ENCODE results near the gene PRSS16. TPM values are rescaled to one million over a fixed set of nuclear protein-coding genes. Genes with fewer than 3 reads are reported as not detected.

PRSS16 gene
- not detected in 2 replicates for total RNA-seq (ENCODE audit: low replicate concordance)

DNA sequence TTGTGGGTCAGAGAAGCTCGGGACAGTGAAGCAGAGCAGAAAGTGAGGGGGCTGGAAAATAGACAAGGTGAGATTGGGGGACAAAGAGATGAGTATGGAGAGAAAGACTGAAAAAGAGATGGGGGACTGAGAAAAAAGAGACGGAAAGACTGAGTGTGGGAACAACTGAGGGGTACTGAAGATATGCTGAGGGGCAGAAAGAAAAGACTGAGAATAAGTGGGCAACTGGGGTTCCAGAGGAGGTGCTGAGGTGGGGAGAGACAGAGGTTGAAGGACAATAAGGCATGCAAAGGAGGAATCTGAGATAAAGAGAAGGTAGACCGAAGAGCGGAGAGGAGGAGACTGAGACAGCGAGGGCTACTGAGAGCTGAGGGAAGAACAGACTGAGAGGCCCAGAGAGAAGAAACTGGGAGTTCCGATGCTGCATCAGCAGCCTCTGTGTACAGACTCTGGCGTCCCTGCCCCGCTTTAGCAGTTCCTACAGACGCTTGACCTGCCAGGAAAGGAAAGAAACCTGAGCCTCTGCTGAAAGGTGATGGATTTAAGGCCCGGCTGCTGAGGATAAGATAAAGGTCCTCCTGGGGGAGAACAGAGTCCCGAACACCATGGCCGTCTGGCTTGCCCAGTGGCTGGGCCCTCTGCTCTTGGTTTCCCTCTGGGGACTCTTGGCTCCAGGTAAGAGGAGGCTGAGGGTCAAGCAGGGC is at the start of gene PRSS16:
Gene PRSS16 (plus strand): TSS at position 569 of the 704 bp plus-strand sequence. CDS start 37 bp downstream, at position 606.

Other genes with a start within 250 kb of the PRSS16 start
- not detected in 2 replicates for gene POM121L2, start 64.6 kb downstream of the PRSS16 start, total RNA-seq (ENCODE audit: low replicate concordance)
- gene ZNF391, start 141.1 kb downstream of the PRSS16 start, total RNA-seq (ENCODE audit: low replicate concordance), result 0.45 and 0.70 TPM in 2 replicates
- gene ZNF184, start 225.4 kb downstream of the PRSS16 start, total RNA-seq (ENCODE audit: low replicate concordance), result 5.0 and 7.1 TPM in 2 replicates

Data from smooth muscle cell of the coronary artery (primary cell).